ENCODE measurements around the gene NUP160.
"Not testable (repeated sequence)": the region's sequence is repeated elsewhere in the genome, so short reads cannot be mapped to it uniquely, and the experiment has no call there.

Gene NUP160

DNA sequence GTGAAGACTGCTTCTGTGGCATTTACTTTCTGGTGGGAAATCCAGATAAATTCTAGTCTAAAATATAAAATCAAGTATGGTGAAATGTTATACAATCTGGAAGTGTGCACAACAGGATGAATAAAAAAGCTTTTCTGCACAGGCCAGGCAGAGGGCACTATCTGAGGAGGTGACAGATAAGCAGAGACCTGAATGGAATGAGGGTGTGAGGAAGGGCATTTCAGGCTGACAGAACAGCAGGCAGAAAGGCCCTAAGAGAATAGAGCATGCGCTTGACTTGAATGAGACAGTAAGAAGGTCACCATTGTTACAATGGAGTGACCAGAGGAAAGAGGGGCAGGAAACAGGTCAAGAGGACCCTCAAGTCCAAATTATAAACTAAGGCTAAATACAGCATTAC, 47.4 kb downstream of the NUP160 start:
- no peaks in the 10 kb centered on the region for H3K27me3 ChIP-seq
- H3K27ac ChIP-seq = no peak overlapping the region
- DNase-seq = no peak
- peaks cover 72 to 99% (median 92%) of the 10 kb centered on the region in 3 donors for H3K36me3 ChIP-seq
- intact Hi-C loops (cut with DNase I; ENCODE audit: low total_unique reads) = no loop called here
- TF ChIP-seq, protein P1, sequence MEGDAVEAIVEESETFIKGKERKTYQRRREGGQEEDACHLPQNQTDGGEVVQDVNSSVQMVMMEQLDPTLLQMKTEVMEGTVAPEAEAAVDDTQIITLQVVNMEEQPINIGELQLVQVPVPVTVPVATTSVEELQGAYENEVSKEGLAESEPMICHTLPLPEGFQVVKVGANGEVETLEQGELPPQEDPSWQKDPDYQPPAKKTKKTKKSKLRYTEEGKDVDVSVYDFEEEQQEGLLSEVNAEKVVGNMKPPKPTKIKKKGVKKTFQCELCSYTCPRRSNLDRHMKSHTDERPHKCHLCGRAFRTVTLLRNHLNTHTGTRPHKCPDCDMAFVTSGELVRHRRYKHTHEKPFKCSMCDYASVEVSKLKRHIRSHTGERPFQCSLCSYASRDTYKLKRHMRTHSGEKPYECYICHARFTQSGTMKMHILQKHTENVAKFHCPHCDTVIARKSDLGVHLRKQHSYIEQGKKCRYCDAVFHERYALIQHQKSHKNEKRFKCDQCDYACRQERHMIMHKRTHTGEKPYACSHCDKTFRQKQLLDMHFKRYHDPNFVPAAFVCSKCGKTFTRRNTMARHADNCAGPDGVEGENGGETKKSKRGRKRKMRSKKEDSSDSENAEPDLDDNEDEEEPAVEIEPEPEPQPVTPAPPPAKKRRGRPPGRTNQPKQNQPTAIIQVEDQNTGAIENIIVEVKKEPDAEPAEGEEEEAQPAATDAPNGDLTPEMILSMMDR (IDR thresholded peaks at IDR 0.05) = no peak
- H3K4me1 ChIP-seq = no peaks in the 10 kb centered on the region
- no peak overlapping the region for H3K4me3 ChIP-seq
- no peaks in the 10 kb centered on the region for H3K9me3 ChIP-seq

DNA sequence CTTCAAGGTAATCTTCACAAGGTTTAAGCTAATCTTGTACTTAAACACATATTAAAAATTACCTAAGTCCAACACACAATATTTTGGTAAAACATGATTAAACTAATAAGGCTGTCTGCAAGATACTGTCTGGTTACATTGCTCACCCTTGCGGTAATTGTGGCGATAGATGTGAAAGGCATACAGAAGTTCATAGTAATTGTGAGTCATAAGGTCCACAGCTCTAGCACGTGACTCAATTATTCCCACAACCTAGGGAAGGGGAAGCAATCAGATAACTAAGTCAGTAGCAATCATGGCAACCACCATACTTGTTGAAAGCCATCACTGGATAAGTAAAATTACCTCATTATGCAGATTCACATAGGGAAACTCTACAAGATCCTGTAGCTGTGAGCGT, 50.5 kb downstream of the NUP160 start:
- Histone ChIP-seq H3K4me3 (no peak overlapping the region), H3K27me3 (no peaks in the 10 kb centered on the region), H3K27ac (no peak overlapping the region), H3K36me3 (peaks cover 74 to 94% (median 89%) of the 10 kb centered on the region in 3 donors), H3K4me1 (peaks cover 0 to 5% (median 0%) of the 10 kb centered on the region in 4 donors), H3K9me3 (no peaks in the 10 kb centered on the region)
- DNase-seq = no peak
- TF ChIP-seq, protein P1 (IDR thresholded peaks at IDR 0.05) = no peak
- intact Hi-C loops (cut with DNase I; ENCODE audit: low total_unique reads) = no loop called here

DNA sequence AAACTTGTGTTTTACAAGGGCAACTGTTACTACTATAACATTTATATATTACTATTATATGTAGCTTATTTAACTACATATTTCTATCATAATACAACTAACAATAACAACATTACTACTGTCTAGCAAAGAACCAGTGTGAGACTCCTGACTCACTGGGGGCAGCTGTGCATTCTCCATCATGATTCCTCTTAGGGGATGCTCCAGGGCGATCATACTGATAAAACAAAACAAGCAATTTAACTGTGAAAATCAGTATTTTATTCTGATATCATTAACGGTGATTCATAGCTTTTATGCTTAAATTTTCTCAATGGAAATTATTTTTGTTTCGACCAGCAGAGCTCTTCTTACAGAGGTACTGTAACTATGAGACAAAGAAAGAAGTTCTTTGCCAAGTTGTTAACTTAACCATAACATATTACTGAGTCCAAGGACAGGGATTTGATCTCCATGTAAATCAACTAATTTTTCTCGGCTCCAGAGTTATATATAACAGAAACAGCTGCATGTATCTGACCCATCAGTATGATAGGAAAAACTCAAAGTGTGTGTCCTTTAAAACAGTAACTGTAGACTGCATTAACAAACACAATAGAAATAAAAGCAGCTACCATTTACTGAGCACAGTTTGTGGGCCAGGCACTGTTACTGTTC, 56.2 kb downstream of the NUP160 start:
- no peak overlapping the region for H3K4me3 ChIP-seq
- H3K9me3 ChIP-seq = no peaks in the 10 kb centered on the region
- H3K36me3 ChIP-seq = peaks cover 64 to 88% (median 85%) of the 10 kb centered on the region in 3 donors
- H3K27ac ChIP-seq = peak overlapping the region in 1 of 2 donors; percentile 4
- DNase-seq = no peak
- TF ChIP-seq, protein P1 (IDR thresholded peaks at IDR 0.05) = no peak
- H3K4me1 ChIP-seq = peaks cover 0 to 6% (median 0%) of the 10 kb centered on the region in 4 donors
- no peaks in the 10 kb centered on the region for H3K27me3 ChIP-seq
- intact Hi-C loops (cut with DNase I; ENCODE audit: low total_unique reads) = no loop called here

DNA sequence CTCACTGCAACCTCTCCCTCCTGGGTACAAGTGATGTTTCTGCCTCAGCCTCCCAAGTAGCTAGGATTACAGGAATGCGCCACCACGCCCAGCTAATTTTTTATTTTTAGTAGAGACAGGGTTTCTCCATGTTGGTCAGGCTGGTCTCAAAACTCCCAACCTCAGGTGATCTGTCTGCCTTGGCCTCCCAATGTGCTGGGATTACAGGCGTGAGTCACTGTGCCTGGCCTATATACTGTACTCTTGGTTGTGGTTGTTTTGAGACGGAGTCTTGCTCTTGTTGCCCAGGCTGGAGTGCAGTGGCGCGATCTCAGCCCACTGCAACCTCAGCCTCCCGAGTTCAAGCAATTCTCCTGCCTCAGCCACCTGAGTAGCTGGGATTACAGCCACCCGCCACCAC, 58.1 kb downstream of the NUP160 start:
- intact Hi-C loops (cut with DNase I; ENCODE audit: low total_unique reads); H3K27me3 ChIP-seq; H3K27ac ChIP-seq; H3K9me3 ChIP-seq; DNase-seq; H3K4me1 ChIP-seq; H3K4me3 ChIP-seq: not testable (repeated sequence)
- H3K36me3 ChIP-seq = peaks cover 72 to 90% (median 89%) of the 10 kb centered on the region in 3 donors

DNA sequence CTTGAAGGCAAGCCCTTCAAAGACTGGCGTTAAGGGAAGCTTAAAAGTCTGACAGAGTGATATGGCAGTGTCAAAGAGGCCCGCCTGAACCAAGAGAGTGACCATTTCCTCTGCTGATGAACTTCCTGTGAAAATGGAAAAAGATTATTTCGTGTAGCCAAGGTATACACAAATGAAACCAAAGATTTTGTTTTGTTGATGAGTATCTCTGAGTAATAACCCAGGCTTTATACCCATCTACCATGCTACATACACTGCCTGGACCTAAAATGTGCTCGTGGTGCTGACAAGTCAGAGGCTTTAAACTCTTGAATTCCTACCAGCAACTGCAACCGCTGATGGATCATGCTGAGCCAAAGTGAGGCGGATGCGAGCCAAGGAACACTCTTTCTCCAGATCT, 60.0 kb downstream of the NUP160 start:
- Histone ChIP-seq H3K4me1 (peaks cover 0 to 6% (median 0%) of the 10 kb centered on the region in 4 donors), H3K9me3 (no peaks in the 10 kb centered on the region), H3K4me3 (no peak overlapping the region), H3K36me3 (peaks cover 78 to 96% (median 91%) of the 10 kb centered on the region in 3 donors), H3K27me3 (no peaks in the 10 kb centered on the region), H3K27ac (no peak overlapping the region)
- TF ChIP-seq, protein P1 (IDR thresholded peaks at IDR 0.05) = no peak
- DNase-seq = no peak
- intact Hi-C loops (cut with DNase I; ENCODE audit: low total_unique reads) = no loop called here

DNA sequence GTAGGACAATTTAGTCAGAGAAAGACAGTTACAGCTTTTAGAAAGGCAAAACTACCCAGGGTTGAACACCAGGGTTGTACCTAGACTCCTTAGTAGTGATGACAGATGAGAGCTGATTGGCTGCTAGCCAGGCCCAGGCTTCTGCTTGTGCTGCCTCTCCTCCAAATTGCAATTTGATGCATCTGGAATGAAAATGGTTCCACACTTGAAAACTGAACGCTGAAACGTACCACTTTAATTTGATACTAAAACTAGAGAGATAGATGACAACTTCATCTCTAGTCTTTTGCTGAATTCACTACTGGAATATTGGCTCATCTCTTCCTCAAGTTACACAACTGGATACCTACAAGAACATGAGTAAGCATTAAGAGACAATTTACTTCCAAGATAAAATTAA, 61.8 kb downstream of the NUP160 start:
- H3K4me1 ChIP-seq = no peaks in the 10 kb centered on the region
- no peak for DNase-seq
- no peak overlapping the region for H3K4me3 ChIP-seq
- intact Hi-C loops (cut with DNase I; ENCODE audit: low total_unique reads) = no loop called here
- TF ChIP-seq, protein P1 (IDR thresholded peaks at IDR 0.05) = no peak
- H3K27ac ChIP-seq = no peak overlapping the region
- no peaks in the 10 kb centered on the region for H3K9me3 ChIP-seq
- peaks cover 87 to 96% (median 88%) of the 10 kb centered on the region in 3 donors for H3K36me3 ChIP-seq
- H3K27me3 ChIP-seq = no peaks in the 10 kb centered on the region

Data from tibial artery (tissue), 4 donors.